ENCODE results near the gene LPAR6.

The LPAR6 gene

DNA sequence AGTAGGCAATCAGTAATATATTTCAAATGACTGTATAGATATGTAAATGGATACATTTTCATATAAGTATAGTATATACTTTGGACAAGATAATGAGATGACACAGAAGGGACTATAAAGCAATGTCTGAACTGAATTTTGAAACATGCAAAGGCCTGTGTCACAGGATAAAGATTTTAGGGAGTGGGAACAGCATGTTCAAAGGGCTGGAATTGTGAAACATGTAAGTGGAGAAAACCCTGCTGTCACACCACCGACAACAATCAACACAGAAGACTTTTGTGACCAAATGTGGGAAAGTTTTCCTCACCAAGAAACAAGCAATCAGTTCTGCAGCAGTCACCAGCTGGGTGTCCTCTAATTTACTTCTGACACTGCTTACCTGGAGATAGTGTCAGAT, 42.9 kb downstream of the LPAR6 start:
- DNase-seq (ENCODE audit: low read depth) = no peak

All from stromal cell of bone marrow (primary cell).